T-cell (primary cell): ENCODE data around the gene SSBP2. TPM values are rescaled to one million over a fixed set of nuclear protein-coding genes. Genes with fewer than 3 reads are reported as not detected.

ENCODE experiments used
- ATAC-seq, 4 experiments: fragments of 200-7000 bp in 3 of 4; fragments of 150-1000 bp in 1 of 4; cut with Tn5 transposase; replicated peaks in 1 of 4; 1 replicate in 3 of 4; 2 replicates in 1 of 4; pipeline ENCODE4 v1.10.0; 2021; ENCODE audit warnings: moderate library complexity in 3 of 4, mild to moderate bottlenecking in 2 of 4, moderate number of reproducible peaks in 1 of 4
- CTCF ChIA-PET, 2 donors: fragments of 300-600 bp; sonication (Branson Sonifier 250); formaldehyde crosslinking; loops; one replicate each; lab custom pipeline; 2022; ENCODE audit warnings: antibody characterized with exemption in 2 of 2; lab: Charles Lee
- POLR2A ChIA-PET, 2 donors: fragments of 300-600 bp; sonication (Branson Sonifier 250); formaldehyde crosslinking; loops; one replicate each; lab custom pipeline; 2022; ENCODE audit warnings: antibody characterized with exemption in 2 of 2; lab: Charles Lee
- DNase-seq, 35 experiments: peaks; one replicate each; pipeline versions ENCODE4 v3.0.0 to v3.0.0-alpha.2; 2013 to 2023
- H3K27ac ChIP-seq: one replicate; pipeline ENCODE4 v1.5.1; 2013; ENCODE audit warnings: low read length
- H3K27me3 ChIP-seq, 2 experiments: replicated peaks in 1 of 2; 1 replicate in 1 of 2; 2 replicates in 1 of 2; pipeline versions ENCODE4 v1.6.1 to v1.7.0; 2013; ENCODE audit warnings: low read length in 1 of 2, mixed read lengths in 1 of 2; ENCODE audit not compliant: control insufficient read depth in 2 of 2, insufficient read depth in 2 of 2; ENCODE audit errors: extremely low read depth in 1 of 2
- H3K36me3 ChIP-seq, 2 donors: 1 replicate in 1 of 2; 2 replicates in 1 of 2; pipeline versions ENCODE4 v1.6.1 to v1.7.0; 2013; ENCODE audit warnings: low read length in 1 of 2; ENCODE audit not compliant: control insufficient read depth in 2 of 2, insufficient read depth in 1 of 2; ENCODE audit errors: extremely low read depth in 1 of 2
- H3K4me1 ChIP-seq, 2 experiments: 1 replicate in 1 of 2; 2 replicates in 1 of 2; pipeline versions ENCODE4 v1.6.1 to v1.7.0; 2013; ENCODE audit warnings: low read length in 2 of 2, mixed read lengths in 1 of 2; ENCODE audit not compliant: insufficient read depth in 2 of 2, control insufficient read depth in 1 of 2; ENCODE audit errors: extremely low read depth in 1 of 2
- H3K4me3 ChIP-seq, 2 donors: 1 replicate in 1 of 2; 2 replicates in 1 of 2; pipeline versions ENCODE4 v1.5.1 to v1.7.0; 2013; ENCODE audit warnings: mild to moderate bottlenecking in 2 of 2, low read length in 1 of 2, moderate library complexity in 1 of 2; ENCODE audit not compliant: control insufficient read depth in 1 of 2; ENCODE audit errors: extremely low read depth in 1 of 2
- H3K9me3 ChIP-seq: 2 replicates; pipeline ENCODE4 v1.7.0; 2013
- H3K27ac Mint-ChIP-seq, 2 donors: one replicate each; pipeline ENCODE4 v1.8.0; 2020 to 2021; ENCODE audit warnings: mild to moderate bottlenecking in 2 of 2, mixed read lengths in 2 of 2
- H3K27me3 Mint-ChIP-seq, 2 donors: one replicate each; pipeline ENCODE4 v1.8.0; 2021 to 2022; ENCODE audit warnings: mixed read lengths in 2 of 2
- H3K36me3 Mint-ChIP-seq: one replicate; pipeline ENCODE4 v1.8.0; 2021; ENCODE audit warnings: mixed read lengths
- H3K4me1 Mint-ChIP-seq, 3 donors: one replicate each; pipeline ENCODE4 v1.8.0; 2020 to 2022; ENCODE audit warnings: mixed read lengths in 3 of 3, mild to moderate bottlenecking in 1 of 3
- H3K4me3 Mint-ChIP-seq, 3 donors: one replicate each; pipeline ENCODE4 v1.8.0; 2020 to 2022; ENCODE audit warnings: mild to moderate bottlenecking in 3 of 3, mixed read lengths in 3 of 3, moderate library complexity in 3 of 3
- H3K9me3 Mint-ChIP-seq, 3 donors: one replicate each; pipeline ENCODE4 v1.8.0; 2020 to 2022; ENCODE audit warnings: mixed read lengths in 3 of 3
- whole genome bisulfite sequencing: methylation state at CpG from one replicate; pipeline ENCODE4 v1.1.5; 2013; ENCODE audit warnings: missing lambda C conversion rate; ENCODE audit not compliant: insufficient coverage; 5-methylcytosine and 5-hydroxymethylcytosine counted together
- total RNA-seq, 35 experiments: library from RNA in 6 of 35; stranded (reverse) in 6 of 35; fragments of 120-200 nt in 1 of 35; gene quantifications; one replicate each; pipeline versions ENCODE4 v1.2.1 to v1.2.4 and lab custom pipeline; 2013 to 2026

The SSBP2 gene
- total RNA-seq, 5 donors from 2014 or later (not counting 1 experiment from before 2014, with no cell fraction given) = 31.1 to 44.9 (median 35.8) TPM

GRCh38 chr5:81553567-81554212, 197.2 kb downstream of the SSBP2 start:
- Histone ChIP-seq H3K9me3 (no peaks in the 10 kb centered on the region), H3K4me3 (no peak overlapping the region), H3K27ac (no peak overlapping the region), H3K27me3 (no peaks in the 10 kb centered on the region), H3K4me1 (peaks cover 0 to 5% of the 10 kb centered on the region in 2 experiments), H3K36me3 (no peaks in the 10 kb centered on the region)
- no peaks in the 10 kb centered on the region for H3K27me3 Mint-ChIP-seq
- peaks cover 15% of the 10 kb centered on the region for H3K36me3 Mint-ChIP-seq
- ChIA-PET POLR2A (no interaction called here), CTCF (no interaction called here)
- H3K4me3 Mint-ChIP-seq = no peak overlapping the region
- peaks cover 15 to 25% (median 22%) of the 10 kb centered on the region in 3 donors for H3K4me1 Mint-ChIP-seq
- no peak overlapping the region for H3K27ac Mint-ChIP-seq
- no peaks in the 10 kb centered on the region for H3K9me3 Mint-ChIP-seq
- ATAC-seq (no peak), DNase-seq (no peak)
- WGBS = no CpG with 5 or more reads among the region's 1 CpG

GRCh38 chr5:81552852-81553566, 197.9 kb downstream of the SSBP2 start:
- no peak overlapping the region for H3K4me3 Mint-ChIP-seq

GRCh38 chr5:81549123-81549522, 201.8 kb downstream of the SSBP2 start:
- Histone ChIP-seq H3K27me3 (no peaks in the 10 kb centered on the region), H3K9me3 (no peaks in the 10 kb centered on the region), H3K4me3 (no peak overlapping the region), H3K4me1 (peaks cover 0 to 5% of the 10 kb centered on the region in 2 experiments), H3K27ac (no peak overlapping the region), H3K36me3 (no peaks in the 10 kb centered on the region)
- Mint-ChIP-seq H3K4me1 (peaks cover 5 to 9% (median 7%) of the 10 kb centered on the region in 3 donors), H3K36me3 (peaks cover 23% of the 10 kb centered on the region), H3K27ac (no peak overlapping the region), H3K27me3 (no peaks in the 10 kb centered on the region), H3K4me3 (no peak overlapping the region), H3K9me3 (no peaks in the 10 kb centered on the region)
- WGBS = 100% methylated on average over 3 of the region's 7 CpGs
- POLR2A ChIA-PET = interaction anchor here in 1 of 2 donors (0.6 kb wide), 1 partner anchor 422 kb away, joined by 3 read pairs; no protein-coding TSS in a partner anchor
- ATAC-seq (no peak), DNase-seq (no peak)
- CTCF ChIA-PET = no interaction called here

More at GRCh38 chr5:81552852-81553566, 197.9 kb downstream of the SSBP2 start:
- Mint-ChIP-seq H3K9me3 (no peaks in the 10 kb centered on the region), H3K36me3 (peaks cover 12% of the 10 kb centered on the region), H3K27ac (peak overlapping the region in 1 of 2 donors; percentile 8), H3K4me1 (peaks cover 8 to 19% (median 18%) of the 10 kb centered on the region in 3 donors), H3K27me3 (no peaks in the 10 kb centered on the region)
- no peak overlapping the region for H3K4me3 ChIP-seq
- POLR2A ChIA-PET = no interaction called here
- CTCF ChIA-PET = interaction anchor here in 1 of 2 donors (0.6 kb wide), 1 partner anchor 612 kb away, joined by 3 read pairs; no protein-coding TSS in a partner anchor
- ATAC-seq (no peak), DNase-seq (no peak)
- H3K9me3 ChIP-seq = no peaks in the 10 kb centered on the region
- H3K4me1 ChIP-seq = peaks cover 0 to 5% of the 10 kb centered on the region in 2 experiments
- H3K27me3 ChIP-seq = no peaks in the 10 kb centered on the region
- no CpG with 5 or more reads among the region's 2 CpGs for WGBS
- no peaks in the 10 kb centered on the region for H3K36me3 ChIP-seq
- no peak overlapping the region for H3K27ac ChIP-seq

- Mint-ChIP-seq H3K4me1 (peaks cover 0 to 4% (median 3%) of the 10 kb centered on the region in 3 donors), H3K4me3 (no peak overlapping the region), H3K9me3 (peaks cover 0 to 3% (median 0%) of the 10 kb centered on the region in 3 donors), H3K27me3 (no peaks in the 10 kb centered on the region), H3K27ac (no peak overlapping the region), H3K36me3 (peaks cover 29% of the 10 kb centered on the region)
- H3K27me3 ChIP-seq = no peaks in the 10 kb centered on the region
- H3K4me1 ChIP-seq = no peaks in the 10 kb centered on the region
- ChIA-PET CTCF (no interaction called here), POLR2A (no interaction called here)
- H3K4me3 ChIP-seq = no peak overlapping the region
- no peak overlapping the region for H3K27ac ChIP-seq
- H3K36me3 ChIP-seq = no peaks in the 10 kb centered on the region
- no peak for ATAC-seq
- no CpG with 5 or more reads among the region's 3 CpGs for WGBS
- DNase-seq = no peak
- H3K9me3 ChIP-seq = no peaks in the 10 kb centered on the region
Measured at GRCh38 chr5:81547001-81547400, 203.9 kb downstream of the SSBP2 start.

GRCh38 chr5:81545911-81546310, 205.0 kb downstream of the SSBP2 start:
- Mint-ChIP-seq H3K27ac (no peak overlapping the region), H3K36me3 (peaks cover 33% of the 10 kb centered on the region), H3K27me3 (no peaks in the 10 kb centered on the region), H3K9me3 (peaks cover 0 to 3% (median 0%) of the 10 kb centered on the region in 3 donors), H3K4me1 (peaks cover 2 to 12% (median 11%) of the 10 kb centered on the region in 3 donors), H3K4me3 (no peak overlapping the region)
- no peak for DNase-seq
- Histone ChIP-seq H3K27ac (no peak overlapping the region), H3K4me1 (no peaks in the 10 kb centered on the region), H3K4me3 (no peak overlapping the region), H3K36me3 (no peaks in the 10 kb centered on the region), H3K9me3 (no peaks in the 10 kb centered on the region), H3K27me3 (no peaks in the 10 kb centered on the region)
- ChIA-PET POLR2A (interaction anchor here in 1 of 2 donors (0.8 kb wide), 1 partner anchor 37 kb away, joined by 4 read pairs; no protein-coding TSS in a partner anchor), CTCF (no interaction called here)
- no peak for ATAC-seq

- CTCF ChIA-PET = no interaction called here
- Mint-ChIP-seq H3K9me3 (peaks cover 0 to 3% (median 0%) of the 10 kb centered on the region in 3 donors), H3K27me3 (no peaks in the 10 kb centered on the region), H3K4me1 (peaks cover 12 to 24% (median 22%) of the 10 kb centered on the region in 3 donors), H3K36me3 (peaks cover 36% of the 10 kb centered on the region), H3K27ac (no peak overlapping the region), H3K4me3 (no peak overlapping the region)
- Histone ChIP-seq H3K27ac (no peak overlapping the region), H3K27me3 (no peaks in the 10 kb centered on the region), H3K9me3 (no peaks in the 10 kb centered on the region), H3K4me3 (no peak overlapping the region), H3K36me3 (no peaks in the 10 kb centered on the region), H3K4me1 (peaks cover 0 to 3% of the 10 kb centered on the region in 2 experiments)
- no CpG with 5 or more reads among the region's 1 CpG for WGBS
- DNase-seq = no peak
- POLR2A ChIA-PET = no interaction called here
- ATAC-seq = no peak
Measured at GRCh38 chr5:81544351-81545018, 206.4 kb downstream of the SSBP2 start.
